Left ventricle myocardium inferior (tissue), 1 donor: Measurements from ENCODE around the gene TM4SF18. TPM values are rescaled to one million over a fixed set of nuclear protein-coding genes. Genes with fewer than 3 reads are reported as not detected.

ENCODE experiments used
- DNase-seq: peaks from one replicate; pipeline ENCODE4 v3.0.0-alpha.2; 2020
- H3K27ac ChIP-seq: fragments of 200-600 bp; replicated peaks from 2 replicates; pipeline ENCODE4 v1.8.0; 2021
- H3K27me3 ChIP-seq: fragments of 200-600 bp; 2 replicates; pipeline ENCODE4 v1.8.0; 2021; ENCODE audit warnings: low read depth
- H3K36me3 ChIP-seq: fragments of 200-600 bp; 2 replicates; pipeline ENCODE4 v1.8.0; 2021
- H3K4me1 ChIP-seq: fragments of 200-600 bp; 2 replicates; pipeline ENCODE4 v1.8.0; 2021
- H3K4me3 ChIP-seq: fragments of 200-600 bp; 2 replicates; pipeline ENCODE4 v1.8.0; 2021; ENCODE audit warnings: mild to moderate bottlenecking, moderate library complexity
- H3K9me3 ChIP-seq: fragments of 200-600 bp; replicated peaks from 2 replicates; pipeline ENCODE4 v1.8.0; 2021
- CTCF ChIP-seq: fragments of 200-600 bp; IDR thresholded peaks from 2 replicates; pipeline ENCODE4 v1.8.0; 2021; ENCODE audit warnings: antibody characterized with exemption, mild to moderate bottlenecking, borderline replicate concordance
- intact Hi-C: fragments of 100-400 bp; cut with micrococcal nuclease; formaldehyde crosslinking; loops from one replicate; pipeline ENCODE4 v1.11.0; 2022
- total RNA-seq: library from RNA; stranded (reverse); fragmentation: NEBNext Ultra II Directional; extraction: Animal tissue kit (Norgen Biotek cat#: 25700); gene quantifications from one replicate; pipeline ENCODE4 v1.2.1, GENCODE V29; 2021
- donor health status: DM: no; HTN: yes; CAD: no; lungs with severe emphysema.

TM4SF18 gene
- total RNA-seq, 1 donor from 2014 or later, result 11.2 TPM

- Histone ChIP-seq H3K27me3 (no peaks in the 10 kb centered on the region), H3K27ac (peak overlapping the region; percentile 28), H3K9me3 (peaks cover 10% of the 10 kb centered on the region), H3K4me1 (peaks cover 11% of the 10 kb centered on the region), H3K4me3 (no peak overlapping the region), H3K36me3 (no peaks in the 10 kb centered on the region)
- intact Hi-C loops, result no loop called here
- DNase-seq, result no peak
- TF ChIP-seq CTCF, result no peak
Observed at GRCh38 chr3:149315694-149316093, 17.7 kb downstream of the TM4SF18 start.

GRCh38 chr3:149314807-149315578, 18.4 kb downstream of the TM4SF18 start:
- Histone ChIP-seq H3K27ac (peak overlapping the region; percentile 28), H3K4me1 (peaks cover 11% of the 10 kb centered on the region), H3K9me3 (peaks cover 10% of the 10 kb centered on the region), H3K4me3 (no peak overlapping the region), H3K36me3 (no peaks in the 10 kb centered on the region), H3K27me3 (no peaks in the 10 kb centered on the region)
- no peak for DNase-seq
- intact Hi-C loops, result no loop called here
- TF ChIP-seq CTCF, result no peak

- Histone ChIP-seq H3K27ac (no peak overlapping the region), H3K4me1 (peaks cover 11% of the 10 kb centered on the region), H3K36me3 (no peaks in the 10 kb centered on the region), H3K4me3 (no peak overlapping the region), H3K9me3 (peaks cover 10% of the 10 kb centered on the region), H3K27me3 (no peaks in the 10 kb centered on the region)
- no peak for TF ChIP-seq CTCF
- intact Hi-C loops, result no loop called here
- DNase-seq, result no peak
Observed at GRCh38 chr3:149313542-149313941, 19.9 kb downstream of the TM4SF18 start.

GRCh38 chr3:149310796-149311534, 22.5 kb downstream of the TM4SF18 start:
- Histone ChIP-seq H3K4me1 (peaks cover 7% of the 10 kb centered on the region), H3K4me3 (no peak overlapping the region), H3K27me3 (no peaks in the 10 kb centered on the region), H3K36me3 (no peaks in the 10 kb centered on the region), H3K9me3 (peaks cover 10% of the 10 kb centered on the region), H3K27ac (no peak overlapping the region)
- DNase-seq, result no peak
- TF ChIP-seq CTCF, result no peak
- intact Hi-C loops, result no loop called here

- Histone ChIP-seq H3K4me3 (no peak overlapping the region), H3K4me1 (no peaks in the 10 kb centered on the region), H3K27me3 (no peaks in the 10 kb centered on the region), H3K9me3 (peaks cover 9% of the 10 kb centered on the region), H3K27ac (no peak overlapping the region), H3K36me3 (no peaks in the 10 kb centered on the region)
- DNase-seq, result no peak
- no peak for TF ChIP-seq CTCF
- intact Hi-C loops, result no loop called here
Observed at GRCh38 chr3:149307435-149307783, 26.0 kb downstream of the TM4SF18 start.
